ENCODE results near the gene TRAK1.

TRAK1 gene

GRCh38 chr3:42262525-42262924 lies 171.4 kb downstream of the TRAK1 start:
- no peak for DNase-seq

DNA sequence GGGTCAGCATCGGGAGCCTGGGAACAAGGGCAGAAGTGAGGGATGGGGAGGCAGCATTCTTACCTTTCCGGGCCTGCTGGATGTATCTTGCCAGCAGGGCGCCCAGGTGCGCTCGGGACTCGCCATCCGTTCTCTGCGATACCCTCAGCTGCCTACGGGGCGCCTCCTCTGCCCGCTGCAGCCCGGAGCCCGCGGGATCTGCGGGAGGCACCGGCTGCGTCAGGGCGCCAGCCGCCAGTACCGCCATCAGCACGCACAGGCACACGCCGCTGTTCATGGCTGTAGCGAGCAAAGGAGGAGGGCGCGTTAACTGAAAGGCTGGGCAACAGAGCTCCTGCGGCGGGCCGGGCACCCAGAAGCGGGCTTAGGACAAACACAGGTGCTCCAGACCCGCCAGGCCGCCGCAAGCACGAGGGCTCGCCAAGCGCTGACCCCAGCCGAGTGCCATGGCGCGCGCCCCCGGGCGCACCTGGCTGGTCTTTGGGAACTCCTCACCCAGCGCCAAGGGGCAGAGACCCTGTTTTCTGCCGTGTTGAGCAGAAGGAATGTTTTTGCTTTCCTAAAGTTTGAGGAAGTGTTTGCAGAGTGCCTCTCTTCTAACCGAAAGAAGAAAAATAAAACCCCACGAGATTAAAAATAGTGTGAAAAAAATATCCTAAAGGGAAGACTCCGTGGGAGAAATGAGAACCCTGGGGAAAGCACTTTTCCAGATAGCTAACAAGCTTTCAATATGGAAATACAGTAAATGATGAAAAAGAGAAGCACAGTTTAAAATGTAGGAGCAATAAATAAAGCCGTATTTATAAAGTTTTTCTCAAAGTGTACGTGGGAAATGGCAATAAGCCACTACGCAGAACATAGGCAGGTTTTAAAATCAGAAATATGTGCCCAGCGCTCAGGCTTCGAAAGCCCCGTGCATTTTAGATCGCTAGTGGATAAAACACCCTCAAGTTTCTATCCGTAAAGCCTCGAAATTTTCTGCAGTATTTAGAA lies 172.5 kb downstream of the TRAK1 start:
- DNase-seq: no peak

DNA sequence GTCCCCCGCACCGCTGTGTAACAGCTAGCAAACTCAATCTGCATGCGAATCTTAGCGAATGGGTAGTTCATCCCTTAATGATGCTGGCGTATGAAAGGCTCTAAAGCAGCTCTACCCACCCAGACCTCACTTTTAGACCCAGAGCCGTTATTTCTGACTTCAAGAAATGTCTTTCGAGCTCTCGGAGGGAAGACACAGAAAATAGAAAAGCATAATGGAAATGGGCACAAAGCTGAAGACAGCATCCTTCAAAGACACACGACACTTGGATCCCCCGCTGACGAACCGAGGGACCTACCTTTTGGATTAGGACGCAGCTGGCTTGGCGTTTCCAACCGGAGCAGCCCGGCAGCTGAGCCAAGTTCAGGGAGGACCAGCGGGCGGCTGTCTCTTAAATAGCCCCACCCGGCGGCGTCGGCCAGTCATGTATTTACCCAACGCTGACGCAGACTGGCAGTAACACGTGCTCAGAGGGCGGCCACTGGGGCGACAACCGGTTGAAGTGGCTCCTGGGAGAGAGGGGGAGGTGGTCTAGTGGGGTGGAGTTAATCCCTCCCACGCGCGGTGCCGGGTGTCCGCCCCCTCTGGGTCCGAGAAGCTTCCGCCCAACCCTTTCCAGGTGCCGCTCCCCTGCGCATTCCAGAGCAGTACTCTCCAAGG lies 173.4 kb downstream of the TRAK1 start:
- no peak for DNase-seq

DNA sequence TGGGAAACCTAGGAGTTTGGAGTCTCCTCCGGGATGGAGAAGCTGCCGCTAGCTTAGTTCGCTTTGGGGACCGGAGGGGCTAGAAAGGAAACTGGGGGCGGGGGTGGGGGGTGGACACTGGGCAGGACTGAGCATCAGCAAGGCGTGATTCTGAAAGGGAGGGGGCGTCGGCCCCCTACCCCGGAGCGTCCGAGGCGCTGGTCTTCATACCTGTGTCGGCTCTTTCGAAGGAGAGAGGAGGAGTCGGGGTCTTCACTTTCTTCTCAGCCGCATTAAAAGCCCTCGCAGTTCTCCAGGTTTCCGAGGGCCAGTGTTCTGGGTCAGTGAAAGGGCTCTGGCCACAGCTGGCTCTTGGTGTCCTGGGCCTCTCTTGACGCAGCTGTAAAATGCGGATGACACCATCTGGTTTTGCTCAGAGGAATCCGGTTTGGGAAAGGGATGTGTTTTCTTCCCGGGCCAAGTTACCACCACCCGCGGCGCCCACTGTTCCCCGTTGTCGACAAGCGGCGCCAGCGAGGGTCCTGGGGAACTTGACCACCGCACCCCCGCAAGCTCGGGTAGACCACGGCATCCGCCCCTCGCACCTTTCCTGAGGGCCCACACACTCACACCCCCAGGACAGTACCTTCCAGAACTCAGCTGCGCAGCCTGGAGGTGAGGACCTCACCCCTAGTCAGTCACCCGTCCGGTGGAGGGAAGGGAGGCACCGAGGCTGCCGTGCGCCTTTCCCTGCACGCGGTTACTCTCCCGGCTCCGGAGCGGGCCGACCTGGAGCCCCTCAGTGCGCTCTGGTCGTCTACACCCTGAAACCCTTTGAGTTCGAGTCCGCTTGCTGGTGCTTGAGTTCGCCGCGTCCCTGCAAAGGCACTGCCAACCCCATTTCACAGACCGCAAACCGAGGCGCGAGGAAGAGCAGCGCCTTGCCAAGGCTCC lies 174.2 kb downstream of the TRAK1 start:
- no peak for DNase-seq

DNA sequence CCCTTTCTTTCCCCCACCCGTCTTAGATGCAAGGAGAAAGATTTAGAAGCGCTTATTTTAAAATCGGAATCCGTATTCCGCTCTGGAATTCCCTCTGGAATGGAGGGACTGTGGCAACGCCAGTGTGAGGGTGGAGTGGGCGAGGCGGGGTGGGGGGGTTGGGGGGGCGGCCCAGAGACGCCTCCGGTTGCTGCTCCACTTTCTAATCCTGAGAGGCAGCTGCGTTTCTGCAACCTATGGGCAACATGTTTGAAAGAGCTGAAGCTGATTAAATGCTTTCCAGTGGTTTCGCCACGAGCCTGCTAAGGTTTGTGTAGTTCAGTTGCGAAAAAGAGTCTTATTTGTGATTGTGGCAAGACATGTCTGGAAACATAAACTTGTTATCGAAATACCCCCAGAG lies 174.9 kb downstream of the TRAK1 start, which contains the start of gene CCK:
Gene CCK, minus strand, starts transcription at position 101 of the 400 bp plus-strand sequence. CDS start 2,555 bp downstream, outside the sequence.
- DNase-seq: no peak

- DNase-seq: no peak
Measured at GRCh38 chr3:42267878-42268277, 176.7 kb downstream of the TRAK1 start.

- no peak for DNase-seq
Measured at GRCh38 chr3:42269647-42270046, 178.5 kb downstream of the TRAK1 start.

GRCh38 chr3:42270561-42270960 lies 179.4 kb downstream of the TRAK1 start:
- no peak for DNase-seq

DNA sequence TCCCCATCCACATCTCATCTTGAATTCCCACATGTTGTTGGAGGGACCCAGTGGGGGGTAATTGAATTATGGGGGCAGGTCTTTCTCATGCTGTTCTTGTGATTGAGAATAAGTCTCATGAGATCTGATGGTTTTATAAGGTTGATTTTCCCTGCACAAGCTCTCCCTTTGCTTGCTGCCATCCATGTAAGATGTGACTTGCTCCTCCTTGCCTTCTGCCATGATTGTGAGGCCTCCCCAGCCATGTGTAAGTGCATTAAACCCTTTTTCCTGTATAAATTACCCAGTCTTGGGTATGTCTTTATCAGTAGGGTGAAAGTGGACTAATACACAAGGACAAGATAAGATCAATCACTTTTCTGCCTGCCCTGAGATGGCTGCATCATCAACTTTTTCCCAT lies 180.6 kb downstream of the TRAK1 start:
- no peak for DNase-seq

DNA sequence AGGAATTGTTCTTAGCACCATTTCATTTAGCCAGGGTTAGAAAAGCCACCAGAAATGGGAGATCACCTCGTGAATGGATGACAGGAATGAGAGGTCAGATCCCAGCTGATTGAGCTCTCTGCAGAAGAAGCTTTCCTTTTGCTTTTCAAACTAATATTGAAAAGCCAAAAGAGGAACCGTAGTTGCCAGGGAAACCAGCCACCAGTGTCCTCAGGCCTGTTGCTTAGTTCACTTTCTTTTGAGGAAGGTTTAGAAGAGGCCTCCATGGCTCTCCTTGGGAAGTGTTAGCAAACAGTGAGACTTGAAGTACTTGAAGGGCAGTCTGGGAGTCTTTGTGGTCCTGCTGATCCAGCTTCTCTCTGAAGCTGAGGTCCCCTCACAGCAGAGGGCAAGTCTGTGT lies 182.2 kb downstream of the TRAK1 start:
- no peak for DNase-seq

- no peak for DNase-seq
Measured at GRCh38 chr3:42274266-42274665, 183.1 kb downstream of the TRAK1 start.

DNA sequence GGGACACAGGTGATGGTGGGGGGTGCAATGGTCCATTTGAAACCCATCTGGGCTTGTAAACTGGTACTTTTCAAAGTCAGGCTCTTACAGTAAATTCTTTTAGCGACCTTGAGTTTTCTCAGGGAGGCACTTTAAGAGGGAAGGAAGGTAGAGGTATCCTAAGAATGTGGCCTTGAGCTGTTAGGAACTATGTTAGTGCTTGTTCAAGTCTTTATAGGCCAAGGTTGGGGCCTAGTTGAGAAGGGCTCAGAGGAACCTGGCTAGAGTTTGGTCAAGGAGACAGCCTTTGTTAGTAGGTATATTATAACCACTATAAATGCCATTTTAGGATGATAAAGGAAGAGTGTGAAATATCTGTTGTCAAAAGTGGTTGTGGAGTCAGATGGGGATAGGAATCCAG lies 184.1 kb downstream of the TRAK1 start:
- DNase-seq: no peak
